Stimulated activated naive CD8-positive, alpha-beta T cell treated with anti-CD3 and anti-CD28 coated beads, Interleukin-15, amount 100 ng/mL, for 72 hours (primary cell): Measurements from ENCODE around the gene RANBP9.

Experiments
- ATAC-seq: fragments of 150-1000 bp; cut with Tn5 transposase; 2 replicates; pipeline ENCODE4 v1.10.0; 2021; ENCODE audit warnings: mild to moderate bottlenecking, moderate library complexity
- DNase-seq, 2 donors: peaks; one replicate each; pipeline ENCODE4 v3.0.0; 2021 to 2022
- H3K27ac Mint-ChIP-seq, 2 donors: one replicate each; pipeline ENCODE4 v1.8.0; 2022; ENCODE audit warnings: mild to moderate bottlenecking in 2 of 2, mixed read lengths in 2 of 2, moderate library complexity in 2 of 2
- H3K27me3 Mint-ChIP-seq: one replicate; pipeline ENCODE4 v1.8.0; 2022; ENCODE audit warnings: mixed read lengths
- H3K4me1 Mint-ChIP-seq: one replicate; pipeline ENCODE4 v1.8.0; 2022; ENCODE audit warnings: mild to moderate bottlenecking, mixed read lengths
- H3K4me3 Mint-ChIP-seq, 2 donors: one replicate each; pipeline ENCODE4 v1.8.0; 2022; ENCODE audit warnings: mild to moderate bottlenecking in 2 of 2, mixed read lengths in 2 of 2, moderate library complexity in 1 of 2
- H3K9me3 Mint-ChIP-seq, 2 donors: one replicate each; pipeline ENCODE4 v1.8.0; 2022; ENCODE audit warnings: mixed read lengths in 2 of 2

Gene RANBP9

GRCh38 chr6:13674533-13675190 lies 37.0 kb downstream of the RANBP9 start:
- Mint-ChIP-seq H3K4me3 (no peak overlapping the region), H3K27me3 (no peaks in the 10 kb centered on the region)

GRCh38 chr6:13673825-13674444 lies 37.7 kb downstream of the RANBP9 start:
- Mint-ChIP-seq H3K9me3 (peaks cover 8 to 15% of the 10 kb centered on the region in 2 donors), H3K4me3 (no peak overlapping the region), H3K27ac (peak overlapping the region in 1 of 2 donors; percentile 45), H3K27me3 (no peaks in the 10 kb centered on the region), H3K4me1 (peaks cover 70% of the 10 kb centered on the region)
- DNase-seq (no peak), ATAC-seq (no peak)

More at GRCh38 chr6:13674533-13675190, 37.0 kb downstream of the RANBP9 start:
- ATAC-seq: peak; percentile 58
- H3K9me3 Mint-ChIP-seq: peaks cover 8 to 16% of the 10 kb centered on the region in 2 donors
- H3K4me1 Mint-ChIP-seq: peaks cover 67% of the 10 kb centered on the region
- H3K27ac Mint-ChIP-seq: no peak overlapping the region
- DNase-seq: no peak

GRCh38 chr6:13673368-13673767 lies 38.3 kb downstream of the RANBP9 start:
- ATAC-seq: no peak
- DNase-seq: no peak
- Mint-ChIP-seq H3K9me3 (peaks cover 8 to 10% of the 10 kb centered on the region in 2 donors), H3K27me3 (no peaks in the 10 kb centered on the region), H3K4me1 (peaks cover 70% of the 10 kb centered on the region), H3K4me3 (no peak overlapping the region), H3K27ac (peak overlapping the region in 1 of 2 donors; percentile 55)

- Mint-ChIP-seq H3K9me3 (peaks cover 8 to 9% of the 10 kb centered on the region in 2 donors), H3K4me1 (peaks cover 72% of the 10 kb centered on the region), H3K27me3 (no peaks in the 10 kb centered on the region), H3K4me3 (no peak overlapping the region), H3K27ac (no peak overlapping the region)
- ATAC-seq (no peak), DNase-seq (no peak)
Measured at GRCh38 chr6:13672904-13673303, 38.7 kb downstream of the RANBP9 start.

- DNase-seq (no peak), ATAC-seq (no peak)
- Mint-ChIP-seq H3K27me3 (no peaks in the 10 kb centered on the region), H3K27ac (no peak overlapping the region), H3K4me1 (peaks cover 81% of the 10 kb centered on the region), H3K4me3 (no peak overlapping the region), H3K9me3 (peaks cover 4% of the 10 kb centered on the region in 2 donors)
Measured at GRCh38 chr6:13671548-13672127, 40.0 kb downstream of the RANBP9 start.

- ATAC-seq (no peak), DNase-seq (no peak)
- Mint-ChIP-seq H3K27me3 (no peaks in the 10 kb centered on the region), H3K4me1 (peaks cover 86% of the 10 kb centered on the region), H3K27ac (peak overlapping the region in 1 of 2 donors; percentile 80), H3K4me3 (peak overlapping the region in 1 of 2 donors; percentile 16), H3K9me3 (no peaks in the 10 kb centered on the region)
Measured at GRCh38 chr6:13669476-13669875, 42.2 kb downstream of the RANBP9 start.

GRCh38 chr6:13668291-13668928 lies 43.2 kb downstream of the RANBP9 start:
- peaks cover 87% of the 10 kb centered on the region for H3K4me1 Mint-ChIP-seq
- DNase-seq (no peak), ATAC-seq (peak; percentile 99)
- H3K9me3 Mint-ChIP-seq: no peaks in the 10 kb centered on the region
- H3K4me3 Mint-ChIP-seq: peak overlapping the region; percentile 48 to 69
- H3K27ac Mint-ChIP-seq: peak overlapping the region; percentile 46 to 67
- H3K27me3 Mint-ChIP-seq: no peaks in the 10 kb centered on the region

GRCh38 chr6:13667655-13668054 lies 44.0 kb downstream of the RANBP9 start:
- Mint-ChIP-seq H3K27ac (peak overlapping the region in 1 of 2 donors; percentile 67), H3K4me1 (peaks cover 87% of the 10 kb centered on the region), H3K9me3 (no peaks in the 10 kb centered on the region), H3K27me3 (no peaks in the 10 kb centered on the region), H3K4me3 (peak overlapping the region in 1 of 2 donors; percentile 69)
- DNase-seq (no peak), ATAC-seq (no peak)

GRCh38 chr6:13666194-13667105 lies 45.2 kb downstream of the RANBP9 start:
- ATAC-seq: peak; percentile 72
- H3K4me3 Mint-ChIP-seq: peak overlapping the region in 1 of 2 donors; percentile 5

GRCh38 chr6:13664703-13665352 lies 46.8 kb downstream of the RANBP9 start:
- Mint-ChIP-seq H3K4me1 (peaks cover 97% of the 10 kb centered on the region), H3K27ac (no peak overlapping the region), H3K27me3 (no peaks in the 10 kb centered on the region), H3K4me3 (no peak overlapping the region), H3K9me3 (no peaks in the 10 kb centered on the region)
- no peak for DNase-seq
- no peak for ATAC-seq

More at GRCh38 chr6:13666194-13667105, 45.2 kb downstream of the RANBP9 start:
- no peak for DNase-seq
- Mint-ChIP-seq H3K9me3 (no peaks in the 10 kb centered on the region), H3K27me3 (no peaks in the 10 kb centered on the region), H3K27ac (no peak overlapping the region), H3K4me1 (peaks cover 87% of the 10 kb centered on the region)

GRCh38 chr6:13663986-13664385 lies 47.6 kb downstream of the RANBP9 start:
- Mint-ChIP-seq H3K9me3 (no peaks in the 10 kb centered on the region), H3K27ac (no peak overlapping the region), H3K27me3 (no peaks in the 10 kb centered on the region), H3K4me3 (no peak overlapping the region), H3K4me1 (peaks cover 95% of the 10 kb centered on the region)
- ATAC-seq (no peak), DNase-seq (no peak)

GRCh38 chr6:13662651-13663334 lies 48.8 kb downstream of the RANBP9 start:
- H3K4me3 Mint-ChIP-seq: peak overlapping the region; percentile 14 to 15

GRCh38 chr6:13661647-13662046 lies 50.0 kb downstream of the RANBP9 start:
- ATAC-seq: no peak
- no peak overlapping the region for H3K27ac Mint-ChIP-seq

More at GRCh38 chr6:13662651-13663334, 48.8 kb downstream of the RANBP9 start:
- peak overlapping the region in 1 of 2 donors; percentile 33 for H3K27ac Mint-ChIP-seq
- no peaks in the 10 kb centered on the region for H3K27me3 Mint-ChIP-seq
- H3K4me1 Mint-ChIP-seq: peaks cover 88% of the 10 kb centered on the region
- DNase-seq: no peak
- no peak for ATAC-seq
- H3K9me3 Mint-ChIP-seq: no peaks in the 10 kb centered on the region

GRCh38 chr6:13660893-13661292 lies 50.7 kb downstream of the RANBP9 start:
- no peaks in the 10 kb centered on the region for H3K27me3 Mint-ChIP-seq
- ATAC-seq (no peak), DNase-seq (no peak)
- peaks cover 75% of the 10 kb centered on the region for H3K4me1 Mint-ChIP-seq
- no peak overlapping the region for H3K4me3 Mint-ChIP-seq
- H3K27ac Mint-ChIP-seq: no peak overlapping the region
- no peaks in the 10 kb centered on the region for H3K9me3 Mint-ChIP-seq

More at GRCh38 chr6:13661647-13662046, 50.0 kb downstream of the RANBP9 start:
- no peaks in the 10 kb centered on the region for H3K9me3 Mint-ChIP-seq
- no peaks in the 10 kb centered on the region for H3K27me3 Mint-ChIP-seq
- peak overlapping the region in 1 of 2 donors; percentile 37 for H3K4me3 Mint-ChIP-seq
- H3K4me1 Mint-ChIP-seq: peaks cover 78% of the 10 kb centered on the region
- DNase-seq: no peak
